ENCODE measurements around the gene NLK.
A peak's percentile ranks its signal among the peaks of the same experiment; 100 is the strongest.
"Not testable (repeated sequence)": the region's sequence is repeated elsewhere in the genome, so short reads cannot be mapped to it uniquely, and the experiment has no call there.

The NLK gene

DNA sequence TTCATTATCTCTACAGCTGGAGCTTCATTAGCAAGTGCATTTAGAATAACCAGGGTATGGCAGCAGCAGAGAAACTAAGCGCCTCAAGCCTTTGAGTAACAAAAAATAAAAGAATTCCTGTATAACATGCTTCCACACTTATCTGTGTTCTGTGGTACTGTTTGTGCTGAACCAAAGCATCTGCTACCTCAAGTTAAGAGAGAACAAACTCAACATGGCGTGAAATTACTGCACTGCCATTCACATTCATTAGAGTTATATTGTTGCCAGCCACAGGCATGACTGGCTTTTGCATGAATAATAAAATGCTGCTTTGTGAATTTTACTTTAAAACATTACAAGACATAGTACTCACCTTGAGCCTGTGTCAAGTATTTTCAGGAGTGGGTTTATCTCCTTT is 76.6 kb downstream of the NLK start:
- DNase-seq = no peak

- no peak for DNase-seq
These were observed 77.1 kb downstream of the NLK start for GRCh38 chr17:28119560-28119959.

DNA sequence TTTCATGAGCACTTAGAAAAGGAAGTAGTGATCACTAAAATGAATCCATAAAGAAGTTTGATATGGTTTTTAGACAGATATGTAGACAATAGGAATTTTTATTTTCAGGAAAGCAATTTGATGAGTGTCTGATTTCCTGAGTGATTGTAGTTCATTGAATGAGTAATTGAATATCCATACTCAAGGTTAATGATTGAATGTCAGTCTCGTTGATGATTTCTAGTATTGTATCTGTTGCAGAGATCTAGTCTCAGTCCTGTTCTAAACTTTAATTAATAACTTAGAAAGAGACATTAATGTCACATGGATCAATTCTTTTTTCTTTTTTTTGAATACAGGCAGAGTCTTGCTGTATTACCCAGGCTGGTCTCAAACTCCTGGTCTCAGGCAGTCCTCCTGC is 78.3 kb downstream of the NLK start:
- no peak for DNase-seq

- DNase-seq = no peak
These were observed 82.5 kb downstream of the NLK start for GRCh38 chr17:28124962-28125361.

GRCh38 chr17:28125526-28126378 is 83.3 kb downstream of the NLK start:
- no peak for DNase-seq

GRCh38 chr17:28127196-28127595 is 84.7 kb downstream of the NLK start:
- DNase-seq = no peak

DNA sequence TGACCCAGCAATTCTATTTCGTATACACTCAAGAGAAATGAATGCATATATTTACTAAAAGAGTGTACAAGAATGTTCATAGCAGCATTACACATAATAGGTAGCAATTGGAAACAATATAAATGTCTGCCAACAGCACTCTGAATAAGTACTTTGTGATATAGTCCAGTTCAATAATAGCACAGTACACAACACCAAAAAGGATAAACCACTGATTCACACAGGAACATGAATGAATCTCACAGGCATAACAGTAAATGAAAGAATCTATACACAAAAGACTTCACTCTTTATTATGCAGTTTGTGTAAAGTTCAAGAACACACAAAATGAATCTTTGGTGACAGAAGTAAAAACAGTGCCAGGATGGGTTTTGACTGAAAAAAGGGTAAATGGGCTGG is 86.3 kb downstream of the NLK start:
- no peak for DNase-seq

- DNase-seq = peak; percentile 15
These were observed 88.0 kb downstream of the NLK start for GRCh38 chr17:28130472-28130871.

DNA sequence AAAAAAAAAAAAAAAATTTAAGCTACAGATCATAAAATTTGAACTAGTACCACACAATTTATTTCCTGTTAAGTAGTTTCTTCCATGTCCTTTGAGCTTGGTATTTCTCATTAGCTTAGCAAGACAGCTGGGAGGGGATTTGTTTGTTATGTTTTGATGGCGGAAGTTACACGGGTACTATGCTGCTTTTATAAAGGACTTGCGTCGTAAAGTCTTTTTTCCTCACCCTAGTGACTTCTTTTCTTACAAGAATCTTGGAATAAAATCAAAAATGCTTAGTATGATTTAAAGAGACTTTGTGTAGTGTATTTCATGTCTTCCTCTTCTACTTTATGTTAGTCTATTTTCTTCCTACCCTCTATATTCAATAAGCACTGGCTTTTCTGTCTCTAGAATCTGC is 89.1 kb downstream of the NLK start:
- DNase-seq = no peak

DNA sequence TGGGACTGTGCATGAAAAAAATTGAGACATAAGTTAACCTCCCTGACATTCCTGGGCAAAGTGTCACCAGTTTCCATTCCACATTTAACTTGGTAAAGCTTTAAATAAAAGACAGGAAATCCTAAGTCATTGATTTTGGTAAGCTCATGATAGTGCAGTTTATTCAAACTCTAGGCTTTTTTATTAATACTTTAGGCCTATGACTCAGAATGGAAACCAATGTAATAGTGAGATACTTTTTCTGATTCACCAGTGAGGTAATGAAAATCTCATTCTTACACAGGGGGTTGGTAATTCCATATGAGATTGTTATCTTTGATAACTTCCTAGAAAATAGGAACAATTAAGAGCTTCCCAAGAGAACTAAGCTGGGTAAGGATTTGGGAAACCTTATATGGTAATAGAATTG is 91.1 kb downstream of the NLK start:
- no peak for DNase-seq

DNA sequence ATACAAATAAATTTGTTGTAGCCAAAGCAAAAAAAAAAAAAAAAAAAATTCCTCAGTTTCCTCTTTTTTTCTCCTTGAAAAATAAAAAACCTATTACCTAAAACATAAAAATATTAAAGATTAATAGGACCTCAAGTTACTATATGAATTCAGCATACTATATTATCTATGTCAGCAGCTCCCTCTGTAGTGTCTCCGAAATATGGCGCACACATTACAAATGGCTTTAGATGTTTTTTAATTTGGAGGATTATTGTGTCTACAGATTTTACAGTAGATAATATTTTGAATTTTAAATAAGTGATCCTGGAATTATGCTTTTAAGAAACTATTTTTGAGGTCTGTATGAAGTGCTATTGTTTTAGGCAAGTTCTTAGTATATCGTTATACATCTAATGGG is 94.4 kb downstream of the NLK start:
- no peak for DNase-seq

DNA sequence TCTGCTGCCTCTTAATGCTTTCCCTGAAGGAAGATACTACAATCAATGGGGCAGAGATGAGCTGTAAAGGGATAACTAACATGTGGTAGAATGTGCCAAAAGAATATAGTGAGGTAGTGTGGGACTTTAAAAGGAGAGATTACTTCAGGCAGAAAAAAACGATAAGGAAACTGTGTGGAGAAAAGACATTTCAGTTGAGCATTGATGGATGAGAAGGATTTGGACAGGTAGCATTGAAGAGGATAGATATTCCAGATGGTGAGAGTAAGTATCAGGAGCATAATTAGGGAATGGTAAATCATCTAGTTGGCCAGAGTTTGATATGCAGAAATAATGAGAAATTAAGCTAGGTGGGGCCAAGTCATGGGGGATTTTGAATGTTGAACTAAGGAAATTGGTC is 97.3 kb downstream of the NLK start:
- DNase-seq = no peak

GRCh38 chr17:28141313-28141712 is 98.8 kb downstream of the NLK start:
- DNase-seq = peak; percentile 53

DNA sequence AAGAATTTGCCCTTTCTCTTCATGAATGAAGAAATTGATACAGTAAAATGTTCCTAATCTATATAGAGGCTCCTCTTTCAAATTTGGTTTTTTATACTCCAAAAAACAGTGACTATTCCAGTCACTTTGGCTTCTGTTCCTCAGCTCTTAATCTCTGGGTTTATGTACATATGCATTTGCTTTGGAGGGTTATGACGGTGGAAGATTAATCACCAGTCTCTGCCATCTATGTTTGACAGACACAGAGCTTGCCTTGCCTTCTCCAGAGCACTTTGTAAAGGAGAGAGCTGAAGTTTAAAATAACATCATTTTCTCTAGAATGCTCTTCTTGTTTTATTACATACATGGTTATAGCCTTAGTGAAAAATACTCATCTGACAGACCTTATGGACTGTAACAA is 99.3 kb downstream of the NLK start:
- no peak for DNase-seq

DNA sequence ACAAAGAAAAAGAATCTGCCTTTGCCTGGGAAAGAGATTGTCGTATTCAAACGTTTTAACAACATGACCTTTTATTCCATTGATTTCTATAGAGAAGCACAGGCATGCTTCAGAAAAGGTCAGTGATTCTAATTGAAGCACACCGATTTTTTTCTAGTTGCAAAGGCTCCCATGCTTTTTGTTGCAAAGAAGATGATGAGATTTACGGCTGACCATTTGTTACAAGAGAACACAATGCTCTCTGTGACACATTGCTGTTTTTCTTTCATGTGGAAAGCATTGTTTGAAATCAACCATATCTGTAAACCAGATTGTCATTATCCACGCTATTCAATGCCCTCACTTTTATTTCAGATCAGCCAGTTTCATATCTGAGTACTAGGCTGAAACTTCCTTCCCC is 99.8 kb downstream of the NLK start:
- DNase-seq = no peak

DNA sequence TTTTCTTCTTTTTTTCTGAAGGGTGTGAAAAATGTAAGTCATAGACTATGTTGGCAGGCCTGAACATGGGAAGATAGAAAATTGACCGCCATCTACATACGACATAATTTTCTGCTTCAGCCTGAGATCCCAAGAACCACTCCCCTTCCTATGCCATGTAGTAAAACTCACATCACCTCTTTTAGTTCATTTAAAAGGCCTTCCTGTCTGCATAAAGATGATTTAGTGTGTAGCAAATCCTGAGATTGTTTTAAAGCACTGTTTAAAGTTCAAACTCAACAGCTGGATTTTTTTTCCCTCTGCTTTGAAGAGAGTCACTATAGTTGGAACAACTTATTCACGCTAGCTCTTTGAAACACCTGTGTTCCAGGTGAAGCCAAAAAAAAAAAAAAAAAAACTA is 101.5 kb downstream of the NLK start:
- DNase-seq = no peak

GRCh38 chr17:28145348-28145747 is 102.9 kb downstream of the NLK start:
- DNase-seq = no peak

- DNase-seq = peak; percentile 96
These were observed 104.5 kb downstream of the NLK start for GRCh38 chr17:28147017-28147416.

GRCh38 chr17:28151001-28151400 is 108.5 kb downstream of the NLK start:
- peak; percentile 98 for DNase-seq

GRCh38 chr17:28154214-28154613 is 111.7 kb downstream of the NLK start:
- no peak for DNase-seq

DNA sequence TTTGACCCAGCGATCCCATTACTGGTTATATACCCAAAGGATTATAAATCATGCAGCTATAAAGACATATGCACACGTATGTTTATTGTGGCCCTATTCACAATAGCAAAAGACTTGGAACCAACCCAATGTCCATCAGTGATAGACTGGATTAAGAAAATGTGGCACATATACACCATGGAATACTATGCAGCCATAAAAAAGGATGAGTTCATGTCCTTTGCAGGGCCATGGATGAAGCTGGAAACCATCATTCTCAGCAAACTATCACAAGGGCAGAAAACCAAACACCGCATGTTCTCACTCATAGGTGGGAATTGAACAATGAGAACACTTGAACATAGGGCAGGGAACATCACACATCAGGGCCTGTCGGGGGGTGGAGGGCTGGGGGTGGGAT is 112.9 kb downstream of the NLK start:
- not testable (repeated sequence) for DNase-seq

GRCh38 chr17:28159004-28159403 is 116.5 kb downstream of the NLK start:
- DNase-seq = no peak

DNA sequence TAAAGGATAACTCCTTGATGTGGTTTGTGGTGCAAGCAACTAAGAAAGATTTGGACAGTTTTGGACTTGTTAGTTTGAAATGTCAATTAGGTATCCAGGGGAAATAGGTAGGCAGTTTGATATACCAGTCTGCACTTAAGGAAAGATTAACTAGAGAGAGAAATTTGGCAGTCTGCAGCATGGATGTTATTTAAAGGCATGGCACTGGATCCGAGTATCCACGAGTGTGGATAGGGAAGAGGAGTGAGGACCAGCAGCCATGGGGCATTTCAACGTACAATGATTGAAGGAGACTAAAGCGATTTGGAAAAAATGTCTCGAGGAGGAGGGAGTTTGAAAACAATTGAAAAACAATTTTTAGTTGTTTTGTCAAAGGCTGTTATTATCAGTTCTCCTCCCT is 117.4 kb downstream of the NLK start:
- no peak for DNase-seq

GRCh38 chr17:28160610-28161009 is 118.1 kb downstream of the NLK start:
- DNase-seq = no peak

DNA sequence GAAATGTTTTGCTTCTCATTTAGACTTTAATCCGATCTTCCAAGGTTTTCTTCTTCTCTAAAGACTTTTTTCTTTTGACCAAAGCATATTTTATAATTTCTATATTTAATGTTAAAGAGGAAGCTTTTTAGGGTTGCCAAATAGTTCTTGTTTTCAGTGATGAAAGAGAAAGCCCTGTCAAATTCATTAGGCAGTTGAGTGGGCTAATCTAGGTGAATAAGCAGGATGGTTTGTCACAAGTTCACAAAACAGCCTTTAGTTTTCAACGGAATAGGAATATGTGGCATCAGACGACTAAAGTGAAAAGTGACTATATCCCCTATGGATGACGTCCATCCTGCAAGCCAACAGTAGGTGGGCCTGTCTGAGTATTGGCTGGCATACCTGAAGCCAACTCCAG is 118.8 kb downstream of the NLK start:
- no peak for DNase-seq

Measured in NCI-H1436 treated with DMSO at 0.1 percent for 48 hours (cell line).